IMR-90 (cell line): ENCODE measurements around the gene FAM47E. TPM values are rescaled to one million over a fixed set of nuclear protein-coding genes. Genes with fewer than 3 reads are reported as not detected.

Experiments used
- ATAC-seq: fragments of 200-7000 bp; cut with Tn5 transposase; 2 replicates; pipeline ENCODE4 v1.9.1; 2020; ENCODE audit warnings: low read depth, mild to moderate bottlenecking, moderate library complexity
- BruUV-seq: library from RNA; stranded (reverse); fragments of 400-500 nt; replicated peaks from 2 replicates; lab custom pipeline; 2021; lab: Mats Ljungman, UMichigan
- CTCF ChIA-PET: fragments of 300-600 bp; formaldehyde crosslinking; extraction: SDS; loops from one replicate; lab custom pipeline; 2021; ENCODE audit warnings: antibody characterized with exemption; lab: Yijun Ruan, JAX
- POLR2A ChIA-PET: fragments of 300-600 bp; sonication (Branson Sonifier 250); formaldehyde crosslinking; loops from one replicate; lab custom pipeline; 2022; ENCODE audit warnings: antibody characterized with exemption; ENCODE audit not compliant: unreplicated experiment; lab: Charles Lee
- DNase-seq: peaks from one replicate; pipeline ENCODE4 v3.0.0; 2013
- H2AFZ ChIP-seq: replicated peaks from 2 replicates; pipeline ENCODE3; 2013; ENCODE audit warnings: low read length, mild to moderate bottlenecking; ENCODE audit not compliant: poor library complexity
- H2AK5ac ChIP-seq: 2 replicates; pipeline ENCODE4 v1.6.1; 2013; ENCODE audit warnings: low read depth, low read length, inconsistent platforms
- H2AK9ac ChIP-seq: replicated peaks from 2 replicates; pipeline ENCODE3; 2013; ENCODE audit warnings: mild to moderate bottlenecking, low read depth, low read length, moderate library complexity; ENCODE audit not compliant: poor library complexity
- H2BK120ac ChIP-seq: 2 replicates; pipeline ENCODE4 v1.6.1; 2013; ENCODE audit warnings: low read depth, low read length, inconsistent platforms
- H2BK15ac ChIP-seq: 3 replicates; pipeline ENCODE4 v1.6.1; 2013; ENCODE audit warnings: low read depth, low read length, inconsistent platforms
- H2BK20ac ChIP-seq: 2 replicates; pipeline ENCODE4 v1.6.1; 2013; ENCODE audit warnings: low read depth, mild to moderate bottlenecking, inconsistent platforms, low read length, moderate library complexity
- H2BK5ac ChIP-seq: 2 replicates; pipeline ENCODE4 v1.6.1; 2013; ENCODE audit warnings: mild to moderate bottlenecking, low read depth, low read length, inconsistent platforms; ENCODE audit not compliant: poor library complexity, severe bottlenecking
- H3K14ac ChIP-seq: replicated peaks from 2 replicates; pipeline ENCODE4 v1.6.1; 2013; ENCODE audit warnings: low read depth, low read length, inconsistent platforms
- H3K18ac ChIP-seq: 2 replicates; pipeline ENCODE4 v1.6.1; 2013; ENCODE audit warnings: low read depth, low read length, control low read depth
- H3K23ac ChIP-seq: 2 replicates; pipeline ENCODE4 v1.6.1; 2013; ENCODE audit warnings: low read depth, low read length, inconsistent platforms
- H3K27ac ChIP-seq: 2 replicates; pipeline ENCODE4 v1.5.1; 2013; ENCODE audit warnings: mild to moderate bottlenecking, control low read depth, low read length; ENCODE audit not compliant: insufficient read depth
- H3K27me3 ChIP-seq: 2 replicates; pipeline ENCODE4 v1.6.1; 2013; ENCODE audit warnings: low read length; ENCODE audit not compliant: control insufficient read depth, insufficient read depth
- H3K36me3 ChIP-seq: 2 replicates; pipeline ENCODE4 v1.6.1; 2013; ENCODE audit warnings: low read length, mixed read lengths; ENCODE audit not compliant: control insufficient read depth, insufficient read depth
- H3K4ac ChIP-seq: 2 replicates; pipeline ENCODE4 v1.6.1; 2013; ENCODE audit warnings: low read depth, low read length, inconsistent platforms
- H3K4me1 ChIP-seq: 2 replicates; pipeline ENCODE4 v1.6.1; 2013; ENCODE audit warnings: low read length, mixed read lengths; ENCODE audit not compliant: control insufficient read depth, insufficient read depth
- H3K4me2 ChIP-seq: 2 replicates; pipeline ENCODE4 v1.6.1; 2013; ENCODE audit warnings: low read depth, mild to moderate bottlenecking, control low read depth, low read length, moderate library complexity
- H3K4me3 ChIP-seq: 2 replicates; pipeline ENCODE4 v1.5.1; 2013; ENCODE audit warnings: low read depth, mild to moderate bottlenecking, control low read depth, low read length, moderate library complexity; ENCODE audit not compliant: insufficient read depth
- H3K56ac ChIP-seq: 2 replicates; pipeline ENCODE4 v1.6.1; 2013; ENCODE audit warnings: low read length, inconsistent platforms; ENCODE audit not compliant: insufficient read depth; ENCODE audit errors: extremely low read depth
- H3K79me1 ChIP-seq, 2 experiments: 2 replicates each; pipeline ENCODE4 v1.6.1; 2013; ENCODE audit warnings: low read length in 2 of 2, inconsistent platforms in 1 of 2, low read depth in 1 of 2
- H3K9ac ChIP-seq: 2 replicates; pipeline ENCODE4 v1.6.1; 2013; ENCODE audit warnings: low read depth, low read length, control low read depth
- H3K9me1 ChIP-seq: 2 replicates; pipeline ENCODE4 v1.6.1; 2013; ENCODE audit warnings: low read length, inconsistent platforms; ENCODE audit not compliant: insufficient read depth
- H3K9me3 ChIP-seq: 2 replicates; pipeline ENCODE4 v1.6.1; 2013; ENCODE audit warnings: low read length; ENCODE audit not compliant: control insufficient read depth, insufficient read depth
- H4K20me1 ChIP-seq: 2 replicates; pipeline ENCODE4 v1.6.1; 2013; ENCODE audit warnings: low read length, inconsistent platforms; ENCODE audit not compliant: insufficient read depth
- H4K5ac ChIP-seq: 2 replicates; pipeline ENCODE4 v1.6.1; 2013; ENCODE audit warnings: mild to moderate bottlenecking, low read depth, low read length, control low read depth
- H4K8ac ChIP-seq, 2 experiments: 2 replicates each; pipeline ENCODE4 v1.6.1; 2013; ENCODE audit warnings: low read depth in 2 of 2, low read length in 2 of 2, control low read depth in 1 of 2, inconsistent platforms in 1 of 2
- H4K91ac ChIP-seq: 2 replicates; pipeline ENCODE4 v1.6.1; 2013; ENCODE audit warnings: low read depth, low read length, inconsistent platforms; ENCODE audit not compliant: insufficient read depth
- MAZ ChIP-seq: IDR thresholded peaks from 2 replicates; pipeline ENCODE4 v1.6.1; 2012; ENCODE audit warnings: low read depth, mild to moderate bottlenecking, low read length, improper control_type of control experiment, moderate library complexity, borderline replicate concordance
- MXI1 ChIP-seq: IDR thresholded peaks from 2 replicates; pipeline ENCODE4 v1.6.1; 2012; ENCODE audit warnings: low read depth, mild to moderate bottlenecking, low read length, moderate library complexity, borderline replicate concordance
- RAD21 ChIP-seq: IDR thresholded peaks from 2 replicates; pipeline ENCODE4 v1.6.1; 2012; ENCODE audit warnings: low read length, improper control_type of control experiment
- WGBS, 2 experiments: methylation state at CpG; one replicate each; pipeline versions ENCODE4 v1.1.5 to v1.1.7; 2013; ENCODE audit warnings: missing lambda C conversion rate in 2 of 2; ENCODE audit not compliant: insufficient read length in 1 of 2; ENCODE audit errors: extremely low coverage in 2 of 2; 5-methylcytosine and 5-hydroxymethylcytosine counted together
- dilution Hi-C: fragments of 300-500 bp; cut with HindIII; formaldehyde crosslinking; loops from one replicate; pipeline ENCODE4 v1.14.3; 2018; ENCODE audit warnings: low sequenced_read_pairs; ENCODE audit not compliant: unreplicated experiment
- in situ Hi-C: fragments of 300-500 bp; cut with MboI; formaldehyde crosslinking; loops from 3 replicates; pipeline ENCODE4 v1.14.3; 2019; ENCODE audit warnings: low sequenced_read_pairs, inconsistent platforms, mixed read lengths
- intact Hi-C: fragments of 100-400 bp; cut with micrococcal nuclease; formaldehyde crosslinking; loops from 2 replicates; pipeline ENCODE4 v1.10.0; 2022
- polyA plus RNA-seq, 3 experiments: library from polyadenylated mRNA; depleted of rRNA; stranded (reverse); fragments of >200 nt; gene quantifications; 2 replicates each; pipeline ENCODE4 v1.2.3, GENCODE V29; 2012; ENCODE audit warnings: low replicate concordance in 1 of 3
- total RNA-seq: library from RNA; depleted of rRNA; stranded (reverse); fragments of >200 nt; gene quantifications from 2 replicates; pipeline ENCODE4 v1.2.3, GENCODE V29; 2012
- TF ChIP-seq, protein P1 (sequence below): conservative IDR thresholded peaks from 2 replicates; pipeline ENCODE4 v1.5.1; 2012; ENCODE audit warnings: mild to moderate bottlenecking, low read depth, low read length, improper control_type of control experiment

FAM47E gene
- total and polyA plus RNA-seq, 2 of the 4 experiments (the other 2 are of a cell fraction): 0.05 TPM; not detected in 1

DNA sequence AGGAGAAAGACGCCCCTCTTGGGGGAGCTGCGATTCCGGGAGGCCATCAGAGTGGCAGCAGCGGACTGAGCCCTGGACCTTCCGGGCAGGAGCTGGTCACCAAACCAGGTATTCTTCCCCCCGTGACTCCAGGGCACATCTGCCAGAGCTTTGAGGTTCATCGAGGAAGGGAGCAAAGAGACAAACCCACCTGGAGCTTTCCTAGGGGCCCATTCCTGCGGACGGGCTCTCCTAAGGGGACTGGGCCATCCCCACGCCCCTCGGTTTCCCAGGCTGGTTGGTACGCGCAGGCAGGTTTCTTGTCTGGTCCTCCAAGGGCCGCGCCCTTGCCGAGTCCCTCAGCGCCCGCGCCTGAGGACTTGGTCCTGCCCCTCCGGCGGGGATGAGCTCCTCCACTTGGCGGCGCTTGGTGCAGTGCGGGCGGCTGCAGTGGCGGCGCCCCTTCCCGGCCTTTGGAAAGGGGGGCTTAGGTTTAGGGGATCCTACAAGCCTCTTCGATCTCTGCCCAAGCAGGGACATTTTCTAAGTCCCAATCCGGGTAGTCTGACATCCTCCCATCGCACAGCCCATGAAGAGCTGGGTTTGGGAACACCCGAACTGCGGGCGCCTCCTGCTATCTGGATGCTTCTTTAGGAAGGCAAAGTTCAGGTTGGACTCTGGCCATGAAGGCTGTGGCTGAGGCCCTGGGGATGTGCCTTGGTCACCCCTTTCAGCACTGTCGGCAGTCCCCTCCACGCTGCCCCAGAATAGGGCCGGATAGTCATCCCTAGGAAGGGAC is 55.5 kb downstream of the FAM47E start:
- ChIA-PET CTCF (interaction anchor here (0.7 to 2.0 kb wide), 5 partner anchors 26 to 881 kb away, joined by 3 to 9 read pairs (median 4); no protein-coding TSS in a partner anchor), POLR2A (no interaction called here)
- H3K36me3 ChIP-seq: peaks cover 8% of the 10 kb centered on the region
- H3K27ac ChIP-seq: peak overlapping the region; percentile 66
- H2AK5ac ChIP-seq: peak overlapping the region; percentile 24; the same call in 1 of the 2 replicates
- H4K91ac ChIP-seq: peak overlapping the region; percentile 14
- H2BK5ac ChIP-seq: peak overlapping the region; percentile 61
- WGBS, 2 experiments: 4% methylated on average over 11 of the region's 37 CpGs; no CpG with 5 or more reads in 1 of the 2 experiments
- H2BK15ac ChIP-seq: peak overlapping the region; percentile 48; the same call in 1 of the 3 replicates
- H3K27me3 ChIP-seq: no peaks in the 10 kb centered on the region
- peaks cover 20% of the 10 kb centered on the region for H3K9me1 ChIP-seq
- DNase-seq (peak; percentile 44), ATAC-seq (peak; percentile 66)
- H2AK9ac ChIP-seq: peak overlapping the region; percentile 79
- H4K8ac ChIP-seq: peak overlapping the region; percentile 29 to 44; a peak in 3 of 4 replicates
- peak overlapping the region; percentile 80 for H3K56ac ChIP-seq
- H2BK120ac ChIP-seq: peak overlapping the region; percentile 30; the same call in 1 of the 2 replicates
- no peaks in the 10 kb centered on the region for H3K9me3 ChIP-seq
- in situ Hi-C loops (no loop called here), intact Hi-C loops (loop anchor here (2.0 kb wide), 3 partner anchors 72 to 128 kb away; partner anchors contain the start of gene SCARB2), dilution Hi-C loops (no loop called here)
- H2BK20ac ChIP-seq: no peak overlapping the region
- peak overlapping the region; percentile 57 for H3K14ac ChIP-seq
- peak overlapping the region; percentile 87 for H3K4me2 ChIP-seq
- peak overlapping the region; percentile 82 for H3K4me3 ChIP-seq
- peak overlapping the region; percentile 94 for H2AFZ ChIP-seq
- BruUV-seq: no TSS peak
- H3K79me1 ChIP-seq: peaks cover 28 to 40% of the 10 kb centered on the region in 2 experiments; a peak in 3 of 4 replicates
- peak overlapping the region; percentile 14 for H3K18ac ChIP-seq
- no peak for TF ChIP-seq MAZ
- TF ChIP-seq MXI1: no peak
- TF ChIP-seq, protein P1, sequence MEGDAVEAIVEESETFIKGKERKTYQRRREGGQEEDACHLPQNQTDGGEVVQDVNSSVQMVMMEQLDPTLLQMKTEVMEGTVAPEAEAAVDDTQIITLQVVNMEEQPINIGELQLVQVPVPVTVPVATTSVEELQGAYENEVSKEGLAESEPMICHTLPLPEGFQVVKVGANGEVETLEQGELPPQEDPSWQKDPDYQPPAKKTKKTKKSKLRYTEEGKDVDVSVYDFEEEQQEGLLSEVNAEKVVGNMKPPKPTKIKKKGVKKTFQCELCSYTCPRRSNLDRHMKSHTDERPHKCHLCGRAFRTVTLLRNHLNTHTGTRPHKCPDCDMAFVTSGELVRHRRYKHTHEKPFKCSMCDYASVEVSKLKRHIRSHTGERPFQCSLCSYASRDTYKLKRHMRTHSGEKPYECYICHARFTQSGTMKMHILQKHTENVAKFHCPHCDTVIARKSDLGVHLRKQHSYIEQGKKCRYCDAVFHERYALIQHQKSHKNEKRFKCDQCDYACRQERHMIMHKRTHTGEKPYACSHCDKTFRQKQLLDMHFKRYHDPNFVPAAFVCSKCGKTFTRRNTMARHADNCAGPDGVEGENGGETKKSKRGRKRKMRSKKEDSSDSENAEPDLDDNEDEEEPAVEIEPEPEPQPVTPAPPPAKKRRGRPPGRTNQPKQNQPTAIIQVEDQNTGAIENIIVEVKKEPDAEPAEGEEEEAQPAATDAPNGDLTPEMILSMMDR: peak; percentile 42
- TF ChIP-seq RAD21: peak; percentile 18; the same call in 1 of the 2 replicates
- peaks cover 6% of the 10 kb centered on the region; the same call in 1 of the 2 replicates for H3K4me1 ChIP-seq
- peak overlapping the region; percentile 69 for H3K4ac ChIP-seq
- H3K9ac ChIP-seq: peak overlapping the region; percentile 82
- peak overlapping the region; percentile 93; the same call in 1 of the 2 replicates for H3K23ac ChIP-seq
- no peaks in the 10 kb centered on the region; the same call in 1 of the 2 replicates for H4K20me1 ChIP-seq
- H4K5ac ChIP-seq: peak overlapping the region; percentile 66; the same call in 1 of the 2 replicates
